Colonic mucosa (tissue), 4 donors: ENCODE data around the gene CD200R1L. TPM values are rescaled to one million over a fixed set of nuclear protein-coding genes. Genes with fewer than 3 reads are reported as not detected.
A peak's percentile ranks its signal among the peaks of the same experiment; 100 is the strongest.

Experiments used
- DNase-seq: peaks from one replicate; pipeline ENCODE4 v3.0.0-alpha.2; 2020
- H3K27ac ChIP-seq: fragments of 200-600 bp; one replicate; pipeline ENCODE4 v1.8.0; 2021
- H3K27me3 ChIP-seq: fragments of 200-600 bp; one replicate; pipeline ENCODE4 v1.8.0; 2021
- H3K36me3 ChIP-seq: fragments of 200-600 bp; one replicate; pipeline ENCODE4 v1.8.0; 2021
- H3K4me1 ChIP-seq: fragments of 200-600 bp; one replicate; pipeline ENCODE4 v1.8.0; 2021; ENCODE audit warnings: mild to moderate bottlenecking
- H3K4me3 ChIP-seq: fragments of 200-600 bp; one replicate; pipeline ENCODE4 v1.8.0; 2021
- H3K9ac ChIP-seq, 2 donors: one replicate each; pipeline ENCODE4 v1.7.0; 2013; ENCODE audit warnings: control low read depth in 2 of 2, low read depth in 2 of 2, low read length in 2 of 2
- H3K9me3 ChIP-seq: fragments of 200-600 bp; one replicate; pipeline ENCODE4 v1.8.0; 2021
- CTCF ChIP-seq: fragments of 200-600 bp; IDR thresholded peaks from one replicate; pipeline ENCODE4 v1.8.0; 2022; ENCODE audit warnings: antibody characterized with exemption, mild to moderate bottlenecking
- intact Hi-C: fragments of 100-400 bp; cut with DNase I; formaldehyde crosslinking; loops from one replicate; pipeline ENCODE4 v1.14.1; 2022
- total RNA-seq, 2 donors: library from RNA; stranded (reverse); fragmentation: NEBNext Ultra II Directional in 1 of 2; extraction: Animal tissue kit (Norgen Biotek cat#: 25700) in 1 of 2; gene quantifications; one replicate each; pipeline ENCODE4 v1.2.1, GENCODE V29; 2021
- donor health status: healthy.
- donor health status: DM: no; HTN: no; CAD: no.
- donor health status: DM: no; HTN: no; CAD: no.

CD200R1L gene
- total RNA-seq, 2 donors from 2014 or later, result not detected

- H3K27ac ChIP-seq, result no peak overlapping the region
- TF ChIP-seq CTCF, result no peak
- no peak for DNase-seq
Measured at GRCh38 chr3:112813723-112814171, 32.9 kb downstream of the CD200R1L start.

GRCh38 chr3:112813016-112813415, 33.6 kb downstream of the CD200R1L start:
- H3K27me3 ChIP-seq, result no peaks in the 10 kb centered on the region
- H3K27ac ChIP-seq, result no peak overlapping the region
- no peak overlapping the region for H3K9ac ChIP-seq
- intact Hi-C loops, result loop anchor here (5.0 to 10.0 kb wide), 2 partner anchors 78 to 171 kb away; partner anchors contain the start of gene CCDC80
- H3K9me3 ChIP-seq, result no peaks in the 10 kb centered on the region
- DNase-seq, result no peak
- TF ChIP-seq CTCF, result no peak
- no peak overlapping the region for H3K4me3 ChIP-seq
- H3K36me3 ChIP-seq, result no peaks in the 10 kb centered on the region
- H3K4me1 ChIP-seq, result no peaks in the 10 kb centered on the region

More at GRCh38 chr3:112813723-112814171, 32.9 kb downstream of the CD200R1L start:
- Histone ChIP-seq H3K9ac (no peak overlapping the region), H3K36me3 (no peaks in the 10 kb centered on the region), H3K4me3 (no peak overlapping the region), H3K27me3 (no peaks in the 10 kb centered on the region), H3K4me1 (no peaks in the 10 kb centered on the region), H3K9me3 (no peaks in the 10 kb centered on the region)
- intact Hi-C loops, result loop anchor here (5.0 to 10.0 kb wide), 2 partner anchors 79 to 171 kb away; partner anchors contain the start of gene CCDC80

DNA sequence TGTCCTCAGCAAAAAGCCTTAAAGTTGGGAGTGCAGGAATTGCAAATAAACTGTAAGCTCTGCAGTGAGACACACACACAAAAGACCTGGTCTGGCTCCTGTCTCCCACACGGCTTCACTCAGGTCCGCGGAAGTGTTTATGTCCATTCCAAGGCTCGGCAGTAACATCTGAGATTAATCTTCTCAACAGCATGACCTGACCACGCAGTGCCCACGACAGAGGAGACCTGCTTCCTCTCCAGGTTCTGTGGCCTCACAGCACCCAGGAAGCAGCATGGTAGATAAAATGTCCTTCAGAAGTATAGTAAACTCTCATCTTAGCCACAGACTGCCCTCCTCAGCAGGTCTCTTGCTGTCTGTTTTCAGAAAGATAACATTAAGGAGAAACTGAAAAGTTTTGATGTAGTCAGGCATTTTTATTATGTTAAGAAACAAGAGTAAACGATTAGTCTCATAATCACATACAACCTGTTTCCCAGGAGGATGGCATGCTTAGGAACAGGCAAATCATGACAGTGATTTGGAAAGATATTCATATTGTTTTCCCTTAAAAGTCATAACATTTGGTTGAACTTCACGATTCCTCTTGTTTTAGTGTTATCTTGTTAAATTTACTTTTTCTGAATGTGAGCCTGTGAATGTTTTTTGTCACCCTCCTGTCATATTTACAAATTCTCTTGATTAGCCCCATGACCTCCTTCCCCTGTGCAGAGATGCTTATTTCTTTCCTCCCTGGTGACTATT, 34.6 kb downstream of the CD200R1L start:
- no peaks in the 10 kb centered on the region for H3K27me3 ChIP-seq
- no peaks in the 10 kb centered on the region for H3K9me3 ChIP-seq
- H3K4me1 ChIP-seq, result no peaks in the 10 kb centered on the region
- no peak for DNase-seq
- H3K27ac ChIP-seq, result peak overlapping the region; percentile 34
- H3K36me3 ChIP-seq, result no peaks in the 10 kb centered on the region
- H3K9ac ChIP-seq, result no peak overlapping the region
- intact Hi-C loops, result loop anchor here (5.0 to 10.0 kb wide), 2 partner anchors 77 to 170 kb away; partner anchors contain the start of gene CCDC80
- no peak for TF ChIP-seq CTCF
- H3K4me3 ChIP-seq, result no peak overlapping the region

GRCh38 chr3:112811131-112811884, 35.4 kb downstream of the CD200R1L start:
- Histone ChIP-seq H3K9ac (no peak overlapping the region), H3K9me3 (no peaks in the 10 kb centered on the region), H3K36me3 (no peaks in the 10 kb centered on the region), H3K27me3 (no peaks in the 10 kb centered on the region), H3K27ac (peak overlapping the region; percentile 34), H3K4me3 (no peak overlapping the region), H3K4me1 (no peaks in the 10 kb centered on the region)
- intact Hi-C loops, result loop anchor here (5.0 to 10.0 kb wide), 2 partner anchors 77 to 169 kb away; partner anchors contain the start of gene CCDC80
- DNase-seq, result peak; percentile 21
- TF ChIP-seq CTCF, result no peak

DNA sequence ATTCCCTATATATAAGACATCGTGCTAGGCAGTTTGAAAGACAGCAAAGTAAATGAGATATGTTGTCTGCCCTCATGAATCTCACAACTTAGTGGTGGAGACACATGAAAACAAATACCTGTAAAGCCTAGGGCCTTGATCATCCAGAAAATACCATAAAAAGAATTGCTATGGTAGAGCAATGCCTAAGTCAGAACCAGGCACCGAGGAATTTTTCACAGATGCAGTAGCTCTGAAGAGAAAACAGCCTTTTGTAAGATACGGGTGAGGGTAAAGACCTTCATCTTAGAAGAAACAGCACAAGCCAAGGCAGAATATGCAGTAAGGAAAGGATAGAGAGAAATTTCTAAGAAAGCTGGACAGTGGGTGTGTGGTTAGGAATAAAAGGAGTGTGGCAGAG, 36.1 kb downstream of the CD200R1L start:
- Histone ChIP-seq H3K36me3 (no peaks in the 10 kb centered on the region), H3K9ac (no peak overlapping the region), H3K4me3 (no peak overlapping the region), H3K9me3 (no peaks in the 10 kb centered on the region), H3K27me3 (no peaks in the 10 kb centered on the region), H3K4me1 (no peaks in the 10 kb centered on the region), H3K27ac (no peak overlapping the region)
- DNase-seq, result no peak
- intact Hi-C loops, result loop anchor here (5.0 to 10.0 kb wide), 2 partner anchors 76 to 168 kb away; partner anchors contain the start of gene CCDC80
- TF ChIP-seq CTCF, result no peak
